ENCODE measurements around the gene ATP13A2.
"Not testable (repeated sequence)": the region's sequence is repeated elsewhere in the genome, so short reads cannot be mapped to it uniquely, and the experiment has no call there.

DNA sequence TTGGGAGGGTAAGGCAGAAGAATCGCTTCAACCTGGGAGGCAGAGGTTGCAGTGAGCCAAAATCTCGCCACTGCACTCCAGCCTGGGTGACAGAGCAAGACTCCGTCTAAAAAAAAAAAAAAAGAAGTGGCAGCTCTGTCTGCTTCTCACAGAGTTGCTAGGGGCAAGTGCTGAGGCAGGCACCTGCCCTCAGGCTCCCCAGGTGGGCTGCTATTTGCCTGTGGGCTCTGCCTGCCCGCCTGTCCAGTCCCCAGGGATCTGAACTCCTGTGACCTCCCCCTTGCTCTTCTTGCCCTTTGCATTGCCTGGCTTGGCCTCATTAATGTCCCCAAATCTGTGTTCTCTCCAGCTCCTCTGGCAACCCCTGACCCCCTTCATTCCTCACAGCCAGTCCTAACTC, 59.4 kb downstream of the ATP13A2 start:
- TF ChIP-seq, protein P1, sequence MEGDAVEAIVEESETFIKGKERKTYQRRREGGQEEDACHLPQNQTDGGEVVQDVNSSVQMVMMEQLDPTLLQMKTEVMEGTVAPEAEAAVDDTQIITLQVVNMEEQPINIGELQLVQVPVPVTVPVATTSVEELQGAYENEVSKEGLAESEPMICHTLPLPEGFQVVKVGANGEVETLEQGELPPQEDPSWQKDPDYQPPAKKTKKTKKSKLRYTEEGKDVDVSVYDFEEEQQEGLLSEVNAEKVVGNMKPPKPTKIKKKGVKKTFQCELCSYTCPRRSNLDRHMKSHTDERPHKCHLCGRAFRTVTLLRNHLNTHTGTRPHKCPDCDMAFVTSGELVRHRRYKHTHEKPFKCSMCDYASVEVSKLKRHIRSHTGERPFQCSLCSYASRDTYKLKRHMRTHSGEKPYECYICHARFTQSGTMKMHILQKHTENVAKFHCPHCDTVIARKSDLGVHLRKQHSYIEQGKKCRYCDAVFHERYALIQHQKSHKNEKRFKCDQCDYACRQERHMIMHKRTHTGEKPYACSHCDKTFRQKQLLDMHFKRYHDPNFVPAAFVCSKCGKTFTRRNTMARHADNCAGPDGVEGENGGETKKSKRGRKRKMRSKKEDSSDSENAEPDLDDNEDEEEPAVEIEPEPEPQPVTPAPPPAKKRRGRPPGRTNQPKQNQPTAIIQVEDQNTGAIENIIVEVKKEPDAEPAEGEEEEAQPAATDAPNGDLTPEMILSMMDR (conservative IDR thresholded peaks at IDR 0.05; ENCODE audit: low read depth, low read length): not testable (repeated sequence)
- not testable (repeated sequence) for TF ChIP-seq EZH2 (IDR thresholded peaks at IDR 0.05; ENCODE audit: borderline replicate concordance, low read depth, low read length, poor library complexity, severe bottlenecking)

Measured in A673 (cell line).